ENCODE measurements around the gene PTPRN2.
"Not testable (repeated sequence)": the region's sequence is repeated elsewhere in the genome, so short reads cannot be mapped to it uniquely, and the experiment has no call there.

PTPRN2 gene

GRCh38 chr7:158312789-158313188, 274.8 kb downstream of the PTPRN2 start:
- TF ChIP-seq CTCF (IDR thresholded peaks at IDR 0.05; ENCODE audit: borderline replicate concordance, insufficient read depth, low read depth, low read length), result no peak
- no peak overlapping the region for H3K4me3 ChIP-seq (ENCODE audit: low read depth, low read length)

- H3K4me3 ChIP-seq (ENCODE audit: low read depth, low read length), result no peak overlapping the region
- TF ChIP-seq CTCF (IDR thresholded peaks at IDR 0.05; ENCODE audit: borderline replicate concordance, insufficient read depth, low read depth, low read length), result no peak
Measured at GRCh38 chr7:158311791-158312190, 275.8 kb downstream of the PTPRN2 start.

GRCh38 chr7:158310924-158311666, 276.5 kb downstream of the PTPRN2 start:
- TF ChIP-seq CTCF (IDR thresholded peaks at IDR 0.05; ENCODE audit: borderline replicate concordance, insufficient read depth, low read depth, low read length), result no peak

DNA sequence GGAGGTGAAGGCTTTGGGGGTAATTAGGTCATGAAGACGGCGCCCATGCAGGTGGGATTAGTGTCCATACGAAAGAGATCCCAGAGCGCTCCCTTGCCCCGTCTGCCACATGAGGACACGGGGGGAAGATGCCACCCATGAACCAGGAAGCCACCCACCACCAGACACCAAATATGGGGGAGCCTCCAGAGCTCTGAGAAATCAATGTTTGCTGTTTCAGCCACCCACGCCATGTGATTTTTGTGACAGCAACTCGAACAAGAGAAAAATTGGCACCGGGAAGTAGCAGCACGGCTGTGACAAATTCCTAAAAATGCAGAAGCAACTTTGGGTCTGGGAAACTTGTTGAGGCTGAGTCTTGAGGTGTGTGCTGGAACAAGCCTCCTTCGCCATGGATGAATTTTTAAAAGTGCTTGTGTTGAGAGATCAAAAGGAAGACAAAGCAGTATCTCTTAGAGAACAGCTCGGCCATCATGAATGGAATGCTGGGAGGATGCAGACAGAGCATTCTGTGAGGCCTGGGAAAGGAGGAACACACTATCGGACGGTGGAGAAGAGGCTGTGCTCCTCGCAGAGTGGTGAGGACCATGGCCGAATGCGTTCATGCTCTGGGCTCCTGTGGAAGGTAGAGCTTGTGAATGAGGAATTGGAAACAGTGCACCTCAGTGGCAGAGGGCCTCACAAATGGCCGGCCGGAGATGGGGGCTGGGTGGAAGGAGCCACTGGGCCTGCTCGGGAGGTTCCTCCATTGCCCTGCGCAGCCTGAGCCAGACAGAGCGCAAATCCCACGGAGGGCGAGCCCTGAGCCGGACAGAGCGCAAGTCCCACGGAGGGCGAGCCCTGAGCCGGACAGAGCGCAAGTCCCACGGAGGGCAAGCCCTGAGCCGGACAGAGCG, 277.5 kb downstream of the PTPRN2 start:
- TF ChIP-seq CTCF (IDR thresholded peaks at IDR 0.05; ENCODE audit: borderline replicate concordance, insufficient read depth, low read depth, low read length), result no peak
- H3K4me3 ChIP-seq (ENCODE audit: low read depth, low read length), result no peak overlapping the region

More at GRCh38 chr7:158310924-158311666, 276.5 kb downstream of the PTPRN2 start:
- H3K4me3 ChIP-seq (ENCODE audit: low read depth, low read length), result no peak overlapping the region

GRCh38 chr7:158308001-158308400, 279.6 kb downstream of the PTPRN2 start:
- no peak overlapping the region for H3K4me3 ChIP-seq (ENCODE audit: low read depth, low read length)
- no peak for TF ChIP-seq CTCF (IDR thresholded peaks at IDR 0.05; ENCODE audit: borderline replicate concordance, insufficient read depth, low read depth, low read length)

DNA sequence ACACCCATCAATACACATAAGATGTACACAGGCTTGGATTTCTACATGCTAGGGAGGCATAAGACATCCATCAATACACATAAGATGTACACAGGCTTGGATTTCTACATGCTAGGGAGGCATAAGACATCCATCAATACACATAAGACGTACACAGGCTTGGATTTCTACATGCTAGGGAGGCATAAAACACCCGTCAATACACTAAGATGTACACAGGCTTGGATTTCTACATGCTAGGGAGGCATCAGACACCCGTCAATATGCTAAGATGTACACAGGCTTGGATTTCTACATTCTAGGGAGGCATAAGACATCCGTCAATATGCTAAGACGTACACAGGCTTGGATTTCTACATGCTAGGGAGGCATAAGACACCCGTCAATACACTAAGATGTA, 283.6 kb downstream of the PTPRN2 start:
- not testable (repeated sequence) for H3K4me3 ChIP-seq (ENCODE audit: low read depth, low read length)

- no peak for TF ChIP-seq CTCF (IDR thresholded peaks at IDR 0.05; ENCODE audit: borderline replicate concordance, insufficient read depth, low read depth, low read length)
Measured at GRCh38 chr7:158303121-158303520, 284.5 kb downstream of the PTPRN2 start.

More at GRCh38 chr7:158303121-158303520, 284.5 kb downstream of the PTPRN2 start:
- no peak overlapping the region for H3K4me3 ChIP-seq (ENCODE audit: low read depth, low read length)
